SK-N-MC (cell line): ENCODE results near the gene PLD6.
A peak's percentile ranks its signal among the peaks of the same experiment; 100 is the strongest.

Experiments used
- DNase-seq: peaks from one replicate; pipeline ENCODE4 v3.0.0-alpha.2; 2011; ENCODE audit warnings: low read depth, low spot score
- H3K27ac ChIP-seq: fragments of 200-600 bp; sonication (generic); 2 replicates; pipeline ENCODE4 v1.5.1; 2016; ENCODE audit warnings: mixed run types
- H3K36me3 ChIP-seq: fragments of 200-600 bp; sonication (generic); 2 replicates; pipeline ENCODE4 v1.6.1; 2017; ENCODE audit warnings: antibody characterized with exemption, low read length, mixed read lengths; ENCODE audit not compliant: insufficient read depth
- H3K4me3 ChIP-seq: fragments of 200-600 bp; sonication (generic); 2 replicates; pipeline ENCODE4 v1.5.1; 2016
- H3K9ac ChIP-seq: fragments of 200-600 bp; sonication (generic); 2 replicates; pipeline ENCODE4 v1.8.0; 2017; ENCODE audit warnings: mixed run types, mixed read lengths; ENCODE audit not compliant: insufficient read length
- H3K9me3 ChIP-seq: fragments of 200-600 bp; sonication (generic); 2 replicates; pipeline ENCODE4 v1.6.1; 2017; ENCODE audit warnings: low read depth, mild to moderate bottlenecking, antibody characterized with exemption, low read length, moderate library complexity, mixed read lengths
- EZH2 ChIP-seq: fragments of 200-600 bp; sonication (generic); IDR thresholded peaks from one replicate; pipeline ENCODE4 v1.6.1; 2017; ENCODE audit warnings: antibody characterized with exemption
- FOXP2 ChIP-seq: optimal IDR thresholded peaks from 2 replicates; pipeline ENCODE3; 2011; ENCODE audit warnings: mild to moderate bottlenecking, moderate library complexity; ENCODE audit not compliant: insufficient read depth; ENCODE audit errors: extremely low read length, control extremely low read depth
- POLR2AphosphoS5 ChIP-seq: IDR thresholded peaks from 2 replicates; pipeline ENCODE4 v1.6.1; 2012; ENCODE audit warnings: mild to moderate bottlenecking, low read depth, low read length, borderline replicate concordance

Gene PLD6

DNA sequence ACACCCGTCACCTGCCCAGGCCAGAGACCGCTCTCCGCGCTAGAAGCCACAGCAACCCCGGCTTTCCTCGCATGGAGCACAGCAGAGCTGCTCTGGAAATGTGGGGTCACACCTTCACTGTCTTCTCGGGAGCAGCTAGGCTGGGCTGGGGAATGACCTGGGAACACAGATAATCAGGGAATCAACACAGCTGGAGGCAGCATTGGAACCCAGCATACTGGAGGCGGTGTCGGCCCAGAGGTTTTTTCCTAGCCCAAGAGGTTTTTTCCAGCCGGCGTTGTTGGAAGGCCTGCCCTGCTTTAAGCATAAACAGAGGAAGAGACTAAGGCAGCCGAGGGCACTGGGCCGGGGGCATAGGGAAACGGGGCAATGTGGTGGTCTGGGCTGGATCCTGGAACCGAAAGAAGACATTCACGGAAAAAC lies 791 bp upstream of the PLD6 start:
- Histone ChIP-seq H3K4me3 (no peak overlapping the region), H3K27ac (peak overlapping the region; percentile 88), H3K9ac (no peak overlapping the region), H3K36me3 (peaks cover 15% of the 10 kb centered on the region), H3K9me3 (no peaks in the 10 kb centered on the region)
- no peak for TF ChIP-seq EZH2
- TF ChIP-seq POLR2AphosphoS5, result no peak
- no peak for TF ChIP-seq FOXP2
- DNase-seq, result no peak

DNA sequence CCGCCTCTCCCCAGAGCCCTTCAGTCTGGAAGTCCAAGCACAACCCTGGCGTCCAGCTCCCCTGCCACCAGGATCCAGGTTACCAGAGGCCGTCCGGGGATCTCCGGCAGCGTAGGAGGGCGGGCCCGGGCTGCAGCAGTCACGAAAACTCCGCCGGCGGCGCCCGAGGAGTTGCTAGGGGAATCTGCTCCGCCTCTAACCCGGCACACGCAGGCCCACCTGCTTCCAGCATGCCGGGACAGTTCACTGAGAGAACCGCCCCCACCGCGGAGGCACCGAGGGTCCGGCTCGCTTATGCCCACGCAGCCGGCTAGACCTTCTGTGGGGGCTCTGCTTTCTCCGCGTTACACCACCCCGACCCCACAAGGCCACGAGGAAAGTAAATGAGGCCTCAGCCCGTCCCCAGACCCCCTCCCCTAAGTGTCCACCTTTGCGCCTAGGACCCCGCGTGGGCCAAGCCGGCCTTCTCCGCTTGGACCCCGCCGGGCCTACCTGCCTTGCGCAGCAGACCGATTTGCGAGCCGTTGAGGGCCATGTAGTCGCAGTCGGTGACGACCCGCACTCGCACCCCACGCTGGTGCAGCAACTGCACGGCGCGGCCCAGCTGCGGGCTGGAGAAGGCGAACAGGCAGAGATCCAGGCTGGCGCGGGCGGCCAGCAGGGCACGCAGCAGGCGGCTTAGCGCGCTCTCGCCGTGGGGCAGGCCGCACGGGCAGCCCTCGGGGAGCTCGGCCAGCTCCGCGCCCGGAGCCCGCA lies 587 bp downstream of the PLD6 start:
- no peak for DNase-seq
- H3K9ac ChIP-seq, result peak overlapping the region; percentile 93
- peaks cover 15% of the 10 kb centered on the region for H3K36me3 ChIP-seq
- no peak for TF ChIP-seq POLR2AphosphoS5
- no peak for TF ChIP-seq EZH2
- no peak for TF ChIP-seq FOXP2
- no peaks in the 10 kb centered on the region for H3K9me3 ChIP-seq
- H3K4me3 ChIP-seq, result peak overlapping the region; percentile 89
- peak overlapping the region; percentile 77 for H3K27ac ChIP-seq

DNA sequence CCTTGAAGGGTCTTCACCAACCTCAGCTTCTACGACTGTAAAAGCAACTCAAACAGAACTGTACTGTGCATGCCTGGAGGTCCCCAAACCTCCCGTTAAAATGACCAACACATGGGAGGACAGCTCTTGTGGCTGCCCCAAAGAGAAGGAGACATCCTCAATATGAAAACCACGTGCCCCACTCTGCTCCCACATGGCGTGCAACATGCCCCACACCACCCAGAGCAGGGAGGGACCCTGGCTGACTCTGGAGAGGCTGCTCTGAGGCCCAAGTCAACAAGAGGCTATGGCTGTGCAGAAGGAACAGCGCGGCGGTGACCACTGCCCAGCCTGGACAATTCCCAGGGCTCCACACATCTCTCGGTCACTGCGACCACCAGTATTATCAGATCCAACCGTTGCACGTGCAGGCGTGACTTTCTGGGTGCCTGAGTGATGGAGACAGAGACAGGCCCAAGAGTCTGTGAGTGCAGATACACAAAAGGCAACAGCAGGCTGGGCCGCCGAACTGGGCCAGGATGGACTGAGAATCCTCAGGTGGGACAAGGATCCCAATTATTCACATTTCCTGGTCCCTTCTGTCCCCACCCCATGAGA lies 1.4 kb downstream of the PLD6 start:
- Histone ChIP-seq H3K9me3 (no peaks in the 10 kb centered on the region), H3K36me3 (peaks cover 15% of the 10 kb centered on the region), H3K4me3 (peak overlapping the region; percentile 89), H3K9ac (peak overlapping the region; percentile 93), H3K27ac (no peak overlapping the region)
- no peak for TF ChIP-seq EZH2
- TF ChIP-seq POLR2AphosphoS5, result no peak
- TF ChIP-seq FOXP2, result no peak
- no peak for DNase-seq

DNA sequence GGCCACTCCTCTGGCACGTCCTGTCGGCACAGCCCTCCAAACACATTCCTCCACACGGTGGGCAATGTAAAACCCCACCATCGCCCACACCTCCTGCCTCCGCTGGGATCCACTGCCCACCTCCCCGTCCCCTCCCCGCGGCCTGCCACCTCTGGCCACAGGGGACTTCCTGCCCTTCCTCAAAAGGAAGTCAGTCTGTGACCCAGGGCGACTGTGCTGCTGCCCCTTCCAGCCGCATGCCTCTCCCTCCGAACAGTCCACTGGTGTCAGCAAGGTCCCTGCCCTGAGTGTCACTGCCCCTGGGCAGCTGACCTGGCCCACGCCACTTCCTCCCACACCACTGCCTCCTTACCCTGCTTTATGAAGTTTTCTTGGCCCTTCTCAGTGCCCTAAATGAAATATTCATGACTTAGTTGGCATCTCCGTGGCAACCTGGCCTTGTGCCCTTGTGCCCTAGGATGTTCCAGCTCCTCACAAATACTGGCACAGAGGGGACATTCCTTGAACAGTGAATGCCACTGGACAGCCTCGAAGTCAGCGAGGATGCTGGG lies 2.0 kb downstream of the PLD6 start:
- peak overlapping the region; percentile 89 for H3K4me3 ChIP-seq
- peak overlapping the region; percentile 93 for H3K9ac ChIP-seq
- no peaks in the 10 kb centered on the region for H3K9me3 ChIP-seq
- TF ChIP-seq FOXP2 (no peak), POLR2AphosphoS5 (no peak), EZH2 (no peak)
- no peak overlapping the region for H3K27ac ChIP-seq
- H3K36me3 ChIP-seq, result peaks cover 15% of the 10 kb centered on the region
- DNase-seq, result no peak

DNA sequence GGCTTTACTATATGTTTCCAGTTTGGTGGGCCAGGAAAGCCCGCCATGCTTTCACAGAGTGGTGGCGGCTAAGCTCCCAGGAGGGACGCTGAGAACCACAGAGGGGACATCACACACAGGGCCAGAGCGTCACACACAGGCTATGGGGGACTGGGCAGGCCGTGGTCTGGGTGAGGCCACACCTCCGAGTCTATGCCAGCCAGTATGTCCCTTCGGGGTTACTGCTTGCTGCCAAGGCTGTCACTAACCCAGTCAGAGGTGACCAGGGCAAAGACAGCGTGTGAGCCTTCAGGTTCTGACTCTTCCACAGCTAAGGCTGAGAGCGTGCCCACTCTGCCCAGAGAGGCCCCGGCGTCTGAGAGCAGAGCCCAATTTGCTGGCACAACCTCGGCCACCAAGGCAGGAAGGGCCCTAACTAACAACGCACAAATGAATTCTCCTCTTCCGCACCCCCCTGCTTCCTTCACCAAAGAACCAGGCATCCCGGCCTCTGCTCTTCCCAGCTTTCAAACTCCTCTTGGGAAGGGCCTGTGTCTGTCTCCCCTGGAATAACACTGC lies 2.9 kb downstream of the PLD6 start:
- no peak for TF ChIP-seq FOXP2
- TF ChIP-seq EZH2, result no peak
- TF ChIP-seq POLR2AphosphoS5, result no peak
- H3K9me3 ChIP-seq, result no peaks in the 10 kb centered on the region
- no peak overlapping the region for H3K27ac ChIP-seq
- H3K36me3 ChIP-seq, result peaks cover 15% of the 10 kb centered on the region
- no peak for DNase-seq
- H3K4me3 ChIP-seq, result no peak overlapping the region
- H3K9ac ChIP-seq, result no peak overlapping the region

DNA sequence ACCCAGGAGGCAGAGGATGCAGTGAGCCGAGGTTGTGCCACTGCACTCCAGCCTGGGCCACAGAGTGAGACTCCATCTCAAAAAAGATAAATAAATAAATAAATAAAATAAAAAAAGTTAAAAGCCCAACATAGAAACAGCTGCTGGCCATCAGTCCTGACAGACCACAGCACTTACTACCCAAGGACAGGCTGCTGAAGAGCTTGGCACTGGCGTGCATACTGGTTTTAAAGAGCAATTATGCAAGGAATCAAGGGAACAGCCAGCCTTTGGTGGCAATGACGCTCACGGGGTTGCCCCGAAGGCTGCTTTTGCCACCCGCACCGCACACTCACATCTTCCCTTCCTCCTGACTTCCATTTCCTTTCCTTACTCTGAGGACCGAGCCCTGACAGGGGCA lies 4.2 kb downstream of the PLD6 start:
- Histone ChIP-seq H3K4me3 (no peak overlapping the region), H3K27ac (no peak overlapping the region), H3K36me3 (peaks cover 15% of the 10 kb centered on the region), H3K9ac (no peak overlapping the region), H3K9me3 (no peaks in the 10 kb centered on the region)
- TF ChIP-seq POLR2AphosphoS5 (no peak), FOXP2 (no peak), EZH2 (no peak)
- no peak for DNase-seq

DNA sequence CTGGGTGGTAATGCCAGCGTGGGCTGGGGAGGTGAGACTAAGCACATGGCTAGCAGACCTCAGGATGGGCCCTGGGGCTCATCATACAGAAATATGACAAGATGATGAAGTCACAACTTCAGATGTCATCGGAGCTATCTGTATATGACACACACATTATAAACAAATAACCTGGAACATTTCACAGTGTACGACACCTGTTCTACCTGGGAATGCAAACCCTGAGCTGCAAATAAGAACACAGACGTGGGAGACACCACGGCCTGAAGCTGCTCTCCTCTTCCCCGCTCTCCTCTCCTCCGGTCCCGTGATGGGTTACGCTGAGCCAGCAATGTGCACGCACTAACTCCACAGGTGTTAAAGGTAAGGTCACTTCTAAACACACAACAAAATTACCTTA lies 4.9 kb downstream of the PLD6 start:
- Histone ChIP-seq H3K36me3 (peaks cover 15% of the 10 kb centered on the region), H3K9me3 (no peaks in the 10 kb centered on the region), H3K4me3 (no peak overlapping the region), H3K27ac (no peak overlapping the region), H3K9ac (no peak overlapping the region)
- no peak for DNase-seq
- TF ChIP-seq FOXP2, result no peak
- TF ChIP-seq POLR2AphosphoS5, result no peak
- TF ChIP-seq EZH2, result no peak

DNA sequence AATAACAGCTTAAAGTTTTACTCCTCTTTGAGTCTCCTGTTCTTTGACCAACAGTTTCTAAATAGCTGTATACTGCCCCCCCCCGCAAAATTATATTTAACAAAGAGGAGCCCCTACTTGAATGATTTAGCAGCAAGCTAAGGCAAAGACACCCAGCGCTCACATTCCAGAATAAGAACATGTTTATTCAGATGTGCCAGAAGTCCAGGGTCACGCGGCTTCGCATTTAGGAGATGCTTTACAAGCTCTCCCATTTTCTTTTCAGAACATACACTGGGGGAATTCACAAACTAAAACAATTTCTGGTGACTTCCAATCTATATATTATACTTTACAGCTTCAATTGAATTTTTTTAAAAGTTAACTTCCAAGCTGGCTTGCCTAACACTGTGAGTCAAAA lies 5.3 kb downstream of the PLD6 start:
- TF ChIP-seq POLR2AphosphoS5 (no peak), FOXP2 (no peak), EZH2 (no peak)
- H3K27ac ChIP-seq, result no peak overlapping the region; the same call in 1 of the 2 replicates
- no peak for DNase-seq
- H3K9me3 ChIP-seq, result no peaks in the 10 kb centered on the region
- no peak overlapping the region for H3K9ac ChIP-seq
- H3K4me3 ChIP-seq, result no peak overlapping the region
- peaks cover 15% of the 10 kb centered on the region for H3K36me3 ChIP-seq
